ENCODE results near the gene PSMB7. TPM values are rescaled to one million over a fixed set of nuclear protein-coding genes. Genes with fewer than 3 reads are reported as not detected.

Gene PSMB7
- polyA plus RNA-seq (2012; ENCODE audit: insufficient read depth, insufficient read length, low read depth), result 371 TPM

- no peaks in the 10 kb centered on the region; the same call in 1 of the 2 replicates for H3K9me3 ChIP-seq
- TF ChIP-seq CTCF (IDR thresholded peaks at IDR 0.05; ENCODE audit: low read depth, low read length), result peak; percentile 86
- no peaks in the 10 kb centered on the region for H3K27me3 ChIP-seq
- peak; percentile 96 for DNase-seq
- no peaks in the 10 kb centered on the region for H3K4me1 ChIP-seq
- H3K4me3 ChIP-seq (ENCODE audit: low read depth, low read length), result peak within 1 kb of the TSS; percentile 96
- H3K36me3 ChIP-seq, result peaks cover 37% of the 10 kb centered on the region
Measured at GRCh38 chr9:124415102-124415851, at the start of gene PSMB7. Gene PSMB7, minus strand, starts transcription at chr9:124415442. Its CDS starts 17 bp downstream, at chr9:124415425.

- no peak for DNase-seq
- Histone ChIP-seq H3K4me1 (no peaks in the 10 kb centered on the region), H3K27me3 (no peaks in the 10 kb centered on the region), H3K4me3 (ENCODE audit: low read depth, low read length) (no peak overlapping the region), H3K9me3 (no peaks in the 10 kb centered on the region; the same call in 1 of the 2 replicates), H3K36me3 (no peaks in the 10 kb centered on the region)
- no peak for TF ChIP-seq CTCF (IDR thresholded peaks at IDR 0.05; ENCODE audit: low read depth, low read length)
Measured at GRCh38 chr9:124462739-124463138, 47.5 kb upstream of the PSMB7 start.

- Histone ChIP-seq H3K4me1 (no peaks in the 10 kb centered on the region), H3K4me3 (ENCODE audit: low read depth, low read length) (no peak overlapping the region), H3K27me3 (no peaks in the 10 kb centered on the region), H3K36me3 (no peaks in the 10 kb centered on the region), H3K9me3 (no peaks in the 10 kb centered on the region)
- TF ChIP-seq CTCF (IDR thresholded peaks at IDR 0.05; ENCODE audit: low read depth, low read length), result no peak
- no peak for DNase-seq
Measured at GRCh38 chr9:124458441-124458840, 43.2 kb upstream of the PSMB7 start.

GRCh38 chr9:124457887-124458431 lies 42.7 kb upstream of the PSMB7 start:
- H3K9me3 ChIP-seq, result no peaks in the 10 kb centered on the region
- no peaks in the 10 kb centered on the region for H3K4me1 ChIP-seq
- no peak overlapping the region for H3K4me3 ChIP-seq (ENCODE audit: low read depth, low read length)
- no peak for TF ChIP-seq CTCF (IDR thresholded peaks at IDR 0.05; ENCODE audit: low read depth, low read length)
- H3K36me3 ChIP-seq, result no peaks in the 10 kb centered on the region
- DNase-seq, result no peak
- H3K27me3 ChIP-seq, result no peaks in the 10 kb centered on the region

GRCh38 chr9:124457079-124457886 lies 42.0 kb upstream of the PSMB7 start:
- H3K4me3 ChIP-seq (ENCODE audit: low read depth, low read length), result no peak overlapping the region
- TF ChIP-seq CTCF (IDR thresholded peaks at IDR 0.05; ENCODE audit: low read depth, low read length), result no peak
- no peaks in the 10 kb centered on the region for H3K4me1 ChIP-seq
- H3K27me3 ChIP-seq, result no peaks in the 10 kb centered on the region
- DNase-seq, result no peak
- no peaks in the 10 kb centered on the region for H3K9me3 ChIP-seq
- H3K36me3 ChIP-seq, result no peaks in the 10 kb centered on the region

All from BE2C (cell line).